Anterior cingulate cortex (tissue), 58 donors: ENCODE data around the gene SYNPR.
A peak's percentile ranks its signal among the peaks of the same experiment; 100 is the strongest.

Experiments
- DNase-seq, 58 donors: peaks; one replicate each; lab custom pipeline; 2025; lab: John Stamatoyannopoulos, UW

Gene SYNPR

DNA sequence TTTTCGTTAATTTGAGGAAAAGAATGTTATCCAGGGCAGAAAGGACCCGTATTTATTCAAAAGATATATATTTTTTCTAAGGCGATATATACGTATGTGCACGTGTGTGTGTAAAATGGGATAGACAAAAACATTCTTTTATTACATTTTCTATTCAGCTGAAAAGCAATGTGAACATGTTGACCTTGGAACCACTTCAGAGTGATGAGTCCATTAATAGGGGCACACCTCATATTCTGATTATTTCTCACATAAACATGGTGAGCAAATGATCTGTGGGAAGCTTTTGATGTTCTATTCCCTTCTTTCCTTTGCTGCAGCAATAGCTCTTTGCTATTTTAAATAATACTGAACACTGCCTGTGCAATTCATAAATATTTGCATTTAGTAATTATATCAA lies 87.6 kb downstream of the SYNPR start:
- no peak for DNase-seq

DNA sequence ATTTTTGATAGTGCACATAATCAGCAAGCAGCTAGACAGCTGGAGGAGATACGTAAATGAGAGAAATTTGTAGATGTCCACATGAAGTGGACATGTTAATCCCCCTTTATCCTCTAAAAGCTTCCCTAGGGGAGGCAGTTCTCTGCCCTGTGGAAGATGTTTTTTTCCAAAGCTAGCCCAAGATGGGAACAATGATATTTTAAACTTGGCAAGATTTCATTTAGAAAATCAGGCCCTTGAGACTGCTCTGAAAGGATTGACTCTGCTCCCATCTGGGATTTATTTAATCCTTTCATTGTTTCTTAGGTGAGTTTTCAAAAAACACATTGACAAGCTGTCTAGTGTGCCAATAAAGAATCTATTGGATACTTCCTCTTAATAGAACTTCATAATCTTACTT lies 92.0 kb downstream of the SYNPR start:
- DNase-seq, result no peak

DNA sequence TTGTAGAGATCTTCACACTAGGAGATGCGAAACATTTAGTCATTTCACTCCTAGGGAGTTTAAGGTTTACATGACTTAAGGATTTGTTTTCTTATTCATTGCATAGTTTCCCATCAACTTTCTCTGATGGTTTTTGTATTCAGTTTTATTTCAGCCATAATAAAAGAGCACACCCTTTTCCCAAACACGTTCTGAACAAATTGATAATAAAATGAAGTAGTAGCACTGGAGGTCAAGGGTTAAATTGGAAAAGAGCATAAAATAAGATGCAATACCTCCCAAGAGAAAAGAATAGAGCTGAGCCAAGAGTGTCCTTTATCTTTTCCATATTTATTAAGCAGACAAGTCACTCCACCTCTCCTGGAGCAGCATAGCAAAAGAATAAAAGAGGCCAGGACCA lies 104.9 kb downstream of the SYNPR start:
- no peak for DNase-seq

DNA sequence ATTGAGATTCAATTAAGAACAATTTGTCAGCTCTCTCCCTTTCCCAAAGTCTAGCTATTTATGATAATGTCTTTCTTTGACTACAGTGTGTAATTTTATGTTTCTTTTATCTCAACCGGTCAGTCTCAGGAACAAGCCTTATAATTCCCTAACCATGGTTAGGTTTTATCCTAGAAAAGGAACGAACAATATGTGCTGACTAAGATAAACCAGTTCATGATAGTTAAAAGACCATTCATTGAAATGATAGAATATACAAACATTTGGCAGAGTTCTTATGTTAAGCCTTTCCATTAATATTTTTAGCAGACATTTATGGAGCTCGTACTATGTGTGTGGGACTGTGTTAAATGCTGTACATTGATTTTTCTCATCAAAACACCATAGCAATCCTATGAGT lies 106.3 kb downstream of the SYNPR start:
- DNase-seq, result no peak

DNA sequence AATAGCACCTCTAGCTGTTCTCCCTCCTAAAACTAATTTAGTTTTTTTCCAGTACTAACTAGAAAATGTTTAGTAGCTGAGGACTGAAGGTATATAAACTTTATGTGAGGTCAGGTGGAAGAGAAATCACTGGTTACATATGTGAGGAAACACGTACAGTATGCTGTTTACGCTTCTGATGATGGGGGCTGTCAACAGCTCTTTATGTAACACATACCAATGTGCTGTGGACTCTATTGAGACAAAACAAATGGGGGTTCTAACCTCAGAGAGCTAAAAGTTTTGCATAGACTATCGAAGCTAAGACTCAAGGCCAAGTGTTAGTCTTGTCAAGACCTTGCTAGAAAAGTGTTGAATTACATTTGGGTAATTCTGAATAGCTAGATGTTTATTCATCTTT lies 107.5 kb downstream of the SYNPR start:
- DNase-seq, result no peak

DNA sequence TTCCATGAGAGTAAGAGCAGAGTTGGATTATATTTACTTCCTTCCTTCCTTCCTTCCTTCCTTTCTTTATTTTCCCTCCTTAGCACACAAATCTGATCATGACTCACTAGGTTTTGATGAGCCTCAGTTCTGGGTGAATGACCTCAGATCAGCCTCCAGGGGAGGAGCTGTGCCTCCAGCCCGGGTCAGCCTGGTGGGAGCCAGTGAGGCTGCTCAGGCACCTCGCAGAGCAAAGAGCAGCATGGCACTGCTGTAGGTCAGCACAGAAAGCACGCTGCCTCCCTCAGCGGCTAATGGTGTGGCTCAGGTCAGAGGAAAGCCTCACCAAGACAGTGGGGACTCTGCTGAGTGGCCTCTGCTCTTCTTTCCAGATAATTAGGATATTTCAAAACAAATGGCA lies 108.5 kb downstream of the SYNPR start:
- DNase-seq, result no peak

DNA sequence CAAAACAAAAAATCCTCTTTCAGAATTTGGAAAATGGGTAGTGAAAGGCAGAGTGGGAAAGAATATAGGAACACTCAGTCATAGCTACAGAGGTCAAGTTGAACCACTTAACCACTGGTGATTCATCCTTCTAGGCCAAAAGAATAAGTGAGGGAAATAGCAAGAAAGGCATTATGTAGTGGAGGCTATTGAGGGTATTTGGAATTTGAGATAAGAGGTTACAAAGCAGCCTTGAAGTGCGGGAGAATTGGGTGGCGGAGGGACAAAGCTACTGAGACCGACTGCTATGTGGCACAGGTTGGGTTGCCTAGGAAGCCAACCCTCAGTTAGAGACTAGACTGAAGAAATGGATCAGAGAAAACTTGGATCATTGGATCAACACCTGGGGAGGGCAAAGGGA lies 109.5 kb downstream of the SYNPR start:
- no peak for DNase-seq

DNA sequence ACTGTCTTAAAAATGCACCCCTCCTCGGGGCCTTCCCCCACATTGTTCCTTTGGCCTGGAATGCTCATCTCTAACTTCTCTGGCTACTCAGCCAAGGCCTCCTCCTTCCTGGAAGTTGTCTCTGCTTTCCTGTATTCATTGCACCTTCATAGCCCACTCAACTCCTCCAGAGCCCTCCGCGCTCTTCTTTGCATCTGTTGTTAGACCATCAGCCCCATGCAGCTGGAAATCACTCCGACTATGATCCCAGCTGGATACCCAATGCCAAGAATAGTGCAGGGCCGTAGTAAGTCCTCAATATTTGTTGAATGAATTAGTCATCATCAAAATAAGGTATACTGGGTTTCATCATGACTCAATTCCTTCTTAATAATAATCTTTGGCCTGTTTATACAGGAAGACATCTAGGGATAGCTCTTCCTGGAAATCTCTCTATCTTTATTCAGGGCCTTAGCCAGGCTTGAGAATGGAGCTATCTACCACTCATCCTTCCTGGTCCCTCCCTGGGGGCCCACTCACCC lies 112.7 kb downstream of the SYNPR start:
- DNase-seq, result no peak

DNA sequence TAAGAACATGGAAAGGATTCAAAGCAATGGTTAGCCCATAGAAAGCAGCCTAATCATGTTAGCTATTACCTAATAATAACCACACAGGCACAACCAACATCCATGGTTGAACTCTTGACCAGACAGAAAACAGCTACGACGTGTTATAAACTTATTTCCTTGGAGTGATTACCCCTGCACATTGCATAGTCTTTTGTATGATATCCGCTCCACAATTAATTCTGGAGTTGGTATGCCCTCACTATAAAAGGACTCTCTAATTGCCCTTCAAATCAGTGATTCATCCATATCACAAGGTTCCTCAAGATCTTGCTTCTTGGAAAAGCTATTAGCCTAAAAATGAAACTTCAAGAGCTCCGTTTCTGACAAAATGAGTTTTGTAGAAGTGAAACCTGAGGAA lies 117.9 kb downstream of the SYNPR start:
- DNase-seq, result no peak

DNA sequence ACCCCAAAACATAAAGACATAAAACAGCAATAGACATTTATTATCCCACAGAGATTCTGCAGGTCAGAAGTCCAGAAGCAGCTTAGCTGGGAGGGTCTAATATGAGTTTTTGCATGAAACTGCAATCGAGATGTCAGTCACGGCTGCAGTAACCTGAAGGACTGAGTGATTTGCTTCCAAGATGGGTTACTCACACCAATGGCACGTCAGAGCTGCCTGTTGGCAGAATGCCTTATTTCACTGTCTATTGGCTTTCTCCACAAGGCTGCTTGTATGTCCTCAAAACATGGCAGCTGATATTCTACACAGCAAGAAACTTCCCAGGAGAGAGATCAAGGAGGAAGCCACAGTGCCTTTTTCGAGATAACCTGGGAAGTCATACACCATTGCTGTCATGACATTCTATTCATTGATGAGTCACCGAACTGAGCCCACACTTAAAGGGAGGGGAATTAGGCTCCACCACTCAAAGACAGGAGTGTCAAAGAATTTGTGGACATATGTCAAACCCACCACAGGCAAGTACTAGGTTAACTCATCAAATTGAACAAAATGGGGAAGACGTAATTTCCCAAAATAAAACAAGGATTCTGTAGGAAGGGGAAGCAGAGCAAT lies 122.2 kb downstream of the SYNPR start:
- DNase-seq, result peak in 1 of 58 donors; percentile 4

DNA sequence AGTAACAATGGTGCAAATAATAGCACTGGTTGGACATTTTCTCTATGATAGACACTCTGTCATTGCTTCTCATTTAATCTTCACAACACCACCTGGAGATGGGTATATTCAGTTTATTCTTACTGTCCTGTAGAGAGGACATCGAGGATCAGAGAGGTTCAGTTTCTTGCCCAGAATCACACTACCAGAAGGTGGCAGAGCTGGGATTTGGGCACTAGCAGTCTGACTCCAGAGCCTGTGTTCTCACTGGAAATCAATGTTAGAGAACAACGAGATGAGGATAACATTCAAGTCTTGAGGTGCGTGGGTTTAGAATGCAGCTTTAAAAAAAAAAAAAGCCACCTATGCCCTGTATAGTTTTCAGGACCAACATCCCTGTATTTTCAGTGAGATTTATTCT lies 127.8 kb downstream of the SYNPR start:
- no peak for DNase-seq

DNA sequence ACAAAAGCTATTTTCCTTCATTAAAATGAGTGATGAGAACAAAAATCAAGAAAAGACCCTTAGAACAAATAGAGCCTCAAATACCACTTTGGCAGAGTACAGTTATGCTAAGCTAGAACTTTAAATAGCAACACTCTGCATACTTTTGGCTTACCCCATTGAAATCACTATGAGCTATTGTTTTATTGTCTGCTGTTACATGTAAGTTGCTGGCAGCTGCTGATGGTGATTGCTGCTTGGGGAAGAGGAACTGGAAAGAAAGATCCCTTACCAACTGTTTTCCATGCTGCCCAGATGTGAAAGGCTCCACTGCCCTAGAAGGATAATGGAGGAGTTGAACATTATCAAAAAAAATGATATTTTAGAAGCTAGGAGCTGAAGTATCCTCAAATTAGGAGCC lies 135.4 kb downstream of the SYNPR start:
- DNase-seq, result no peak

DNA sequence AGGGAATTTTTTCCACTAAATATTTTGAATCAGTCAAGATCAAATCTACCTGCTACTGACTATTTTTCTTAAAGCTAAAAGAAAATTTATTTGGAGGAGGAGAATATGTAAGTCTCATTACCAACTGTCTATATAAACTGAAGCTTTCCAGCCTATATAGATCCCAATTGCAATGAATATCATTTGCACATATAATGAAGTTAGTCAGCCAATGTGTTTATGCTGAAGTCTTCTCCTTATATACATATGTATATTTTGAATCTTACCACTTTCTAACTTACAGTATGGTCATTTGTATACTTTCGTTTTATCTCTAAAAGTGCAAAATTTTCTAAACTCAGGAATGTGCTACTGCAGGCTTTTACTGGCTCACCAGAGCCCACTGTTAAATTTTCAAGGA lies 136.5 kb downstream of the SYNPR start:
- DNase-seq, result no peak

DNA sequence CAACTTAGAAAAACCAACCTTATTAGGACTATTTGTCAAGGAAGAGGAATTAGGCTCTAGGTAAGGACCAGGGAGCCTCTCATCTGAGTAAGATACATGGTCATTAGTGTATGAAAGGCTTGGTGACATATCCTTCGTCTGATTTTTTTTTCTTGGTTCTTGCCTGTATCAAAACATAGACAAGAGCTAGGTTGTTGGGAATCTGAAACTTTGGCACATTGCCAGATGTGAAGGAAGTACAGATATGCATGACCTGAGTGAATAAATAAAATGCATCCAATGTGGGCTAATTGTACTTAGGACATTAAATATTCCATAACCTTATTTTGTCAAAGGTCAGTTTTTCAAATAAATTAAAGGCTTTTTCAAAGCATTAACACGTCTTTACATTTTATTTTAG lies 151.8 kb downstream of the SYNPR start:
- DNase-seq, result no peak

DNA sequence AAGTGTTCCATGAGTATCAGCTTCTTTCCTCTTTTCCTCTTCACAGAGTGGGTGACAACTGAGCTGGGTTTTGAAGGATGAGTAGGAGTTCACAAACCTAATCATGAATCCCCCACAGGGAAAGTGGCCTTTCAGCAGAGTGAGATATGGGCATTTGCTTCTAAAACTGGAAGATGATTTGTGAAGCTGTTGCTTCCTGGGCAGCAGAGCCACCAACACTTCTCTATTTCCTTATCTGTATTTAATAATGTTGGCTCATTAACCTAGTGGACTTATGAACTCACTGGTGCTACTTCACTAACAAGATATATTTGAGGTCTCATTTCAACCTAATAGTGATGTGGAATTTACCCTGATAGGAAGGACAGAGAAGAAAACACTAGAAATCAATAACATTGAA lies 152.8 kb downstream of the SYNPR start:
- no peak for DNase-seq

DNA sequence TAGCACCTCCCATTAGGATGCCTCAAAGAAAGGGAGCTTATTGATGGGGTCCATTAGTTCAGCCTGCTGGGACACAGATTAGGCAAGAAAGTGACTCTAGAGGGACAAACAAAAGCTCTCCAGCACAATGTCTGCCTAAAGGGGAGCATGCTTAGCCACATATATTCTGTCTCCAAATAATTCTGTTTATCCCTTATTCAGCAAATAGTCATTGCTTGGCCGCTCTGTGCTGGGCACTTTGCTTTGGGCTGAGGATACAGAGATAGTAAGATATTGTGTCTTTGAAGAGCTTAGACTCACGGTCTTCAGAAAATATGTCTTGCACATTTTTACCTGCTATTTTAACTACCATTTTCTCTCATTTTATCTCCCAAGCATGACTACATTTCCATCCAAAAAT lies 159.8 kb downstream of the SYNPR start:
- no peak for DNase-seq

DNA sequence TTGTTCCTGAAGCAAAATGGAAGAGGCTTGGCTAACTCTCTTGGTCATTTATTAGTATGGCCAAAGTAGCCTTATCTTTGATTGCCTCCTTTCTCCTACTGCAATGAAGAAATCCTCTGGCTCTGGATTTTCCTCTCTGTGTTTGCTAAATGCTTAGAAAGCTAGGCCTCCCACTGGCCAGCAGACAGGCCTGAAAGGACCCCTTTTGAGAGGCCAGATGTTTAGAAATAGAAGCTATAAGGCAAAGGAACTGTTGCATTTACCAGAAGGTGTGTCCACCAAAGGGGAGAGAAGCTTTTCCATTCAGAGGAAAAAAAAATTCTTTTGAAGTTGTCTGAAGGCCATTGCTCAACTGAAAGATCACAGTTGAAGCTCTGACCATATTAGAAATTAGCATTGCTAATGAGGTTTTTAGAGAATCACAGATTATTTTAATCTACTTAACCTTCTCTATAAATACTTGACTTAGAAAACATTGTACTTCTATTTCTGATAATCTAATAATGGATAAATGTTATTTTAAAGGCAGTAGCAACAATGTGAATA lies 160.8 kb downstream of the SYNPR start:
- DNase-seq, result no peak

DNA sequence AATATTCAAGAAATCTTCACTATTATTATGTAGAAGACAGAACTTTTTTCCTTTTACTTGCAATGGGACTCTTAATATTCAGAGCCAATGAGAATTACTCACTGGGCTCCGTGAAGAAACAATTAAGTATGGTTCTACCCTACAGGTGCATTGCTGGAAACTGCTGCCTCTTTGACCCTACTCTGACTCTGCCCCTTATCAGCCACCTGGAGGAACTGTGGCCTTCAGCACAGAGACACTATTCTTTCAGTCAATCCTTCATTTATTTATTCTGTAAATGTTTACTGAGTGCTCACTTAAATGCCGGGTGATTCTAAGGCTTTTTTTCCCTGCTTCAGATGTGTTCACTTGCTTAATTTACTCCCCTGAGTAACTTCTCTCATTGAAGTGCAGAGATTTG lies 163.2 kb downstream of the SYNPR start:
- DNase-seq, result no peak

DNA sequence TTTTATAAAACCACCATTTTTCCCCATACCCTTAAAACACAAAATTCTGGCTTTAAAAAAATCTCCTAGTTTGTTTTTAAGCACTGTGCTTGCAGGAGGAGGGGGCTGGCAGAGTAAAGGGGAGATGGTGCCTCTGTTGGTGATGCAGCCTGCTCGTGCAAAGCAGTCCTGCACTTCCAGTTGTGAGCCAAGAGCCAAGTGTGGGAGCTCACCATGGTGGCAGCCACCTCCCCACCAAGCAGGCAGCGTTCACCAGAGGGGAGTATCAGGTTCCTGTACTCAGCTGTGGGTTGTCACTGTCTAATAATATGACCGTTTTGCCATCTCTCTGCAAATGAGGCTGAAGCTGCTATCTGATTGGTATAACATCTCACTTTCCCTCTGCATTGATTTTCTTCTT lies 164.8 kb downstream of the SYNPR start:
- peak in 1 of 58 donors; percentile 20 for DNase-seq

DNA sequence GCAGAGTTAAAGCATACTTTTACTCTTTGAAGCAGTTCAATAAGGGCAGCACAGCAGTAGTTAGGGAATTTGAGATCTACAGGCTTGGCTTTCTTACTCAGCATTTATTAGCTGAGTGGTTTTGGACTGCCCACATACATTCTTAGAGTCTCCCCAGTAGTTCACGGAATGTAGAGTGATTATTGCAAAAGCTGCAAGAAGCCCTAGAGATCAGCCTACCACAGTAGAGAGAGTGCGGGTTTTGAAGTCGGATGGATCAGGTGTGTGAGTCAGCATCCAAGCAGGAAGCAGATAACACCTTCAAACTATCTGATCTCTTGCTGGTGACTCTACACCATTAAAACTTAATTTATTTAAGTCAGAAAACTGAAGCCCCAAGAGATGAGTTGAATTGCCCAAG lies 171.9 kb downstream of the SYNPR start:
- no peak for DNase-seq

DNA sequence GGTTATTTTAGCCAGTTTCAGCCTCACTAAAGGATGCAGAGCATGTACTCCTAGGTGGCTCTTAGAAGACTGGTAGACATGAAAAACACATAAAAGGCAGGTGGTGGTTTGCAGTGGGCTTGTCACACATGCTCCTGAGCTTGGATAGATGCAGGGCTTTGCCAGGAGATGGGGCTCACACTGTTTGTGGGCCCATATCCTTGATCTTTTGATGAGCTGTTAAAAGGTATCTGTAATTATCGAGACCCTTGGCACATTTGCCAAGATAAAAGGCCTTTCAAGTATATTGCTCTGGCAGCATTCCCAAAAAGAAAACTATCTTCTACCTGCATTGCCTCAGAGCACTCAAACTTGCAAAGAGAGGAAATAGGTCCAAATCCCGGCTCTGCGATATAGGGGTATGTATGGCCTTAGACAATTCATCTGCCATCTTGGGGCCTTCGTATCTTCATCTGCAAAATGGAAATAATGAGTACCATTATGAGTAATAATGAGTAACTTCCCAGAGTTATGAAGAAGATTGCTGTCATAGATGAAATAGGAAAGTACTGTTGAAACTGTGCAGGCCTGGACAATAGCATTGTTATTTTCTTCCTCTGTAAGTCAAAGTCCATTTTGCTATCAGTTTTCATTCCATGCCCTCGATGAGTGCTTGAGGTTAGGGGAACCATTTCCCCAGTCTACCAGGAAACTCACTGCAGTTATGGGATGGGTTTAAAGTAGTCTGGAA lies 172.7 kb downstream of the SYNPR start:
- no peak for DNase-seq

DNA sequence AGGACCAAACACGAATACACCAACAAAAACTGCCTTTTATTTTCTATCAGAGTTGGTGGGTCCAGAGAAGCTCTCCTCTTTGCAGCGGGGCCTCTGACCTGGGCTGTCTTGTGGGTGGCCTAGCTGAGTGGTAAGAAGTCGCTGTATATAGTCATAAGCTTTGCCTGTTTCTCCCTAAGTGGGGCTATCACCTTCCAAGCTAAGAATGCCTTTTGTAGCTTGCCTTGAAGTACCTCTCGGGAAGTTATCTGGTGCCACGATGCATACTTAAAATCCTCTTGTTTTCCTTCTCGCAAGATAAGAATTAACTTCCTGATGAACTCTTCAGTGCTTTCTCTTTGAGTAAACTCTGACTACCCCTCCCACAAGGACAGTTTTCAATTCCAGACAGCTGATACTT lies 178.8 kb downstream of the SYNPR start:
- no peak for DNase-seq
